GM21360 (cell line): ENCODE data around the gene EBF3.

Experiments
- ATAC-seq: cut with Tn5 transposase; IDR thresholded peaks from one replicate; pipeline ENCODE4 v1.9.1; 2021; ENCODE audit warnings: mild to moderate bottlenecking, moderate library complexity; ENCODE audit not compliant: unreplicated experiment

EBF3 gene

GRCh38 chr10:129959544-129960480 is 4.3 kb downstream of the EBF3 start:
- ATAC-seq = no peak

- ATAC-seq = no peak
These were observed 5.2 kb downstream of the EBF3 start for GRCh38 chr10:129958629-129959543.

GRCh38 chr10:129958148-129958628 is 5.9 kb downstream of the EBF3 start:
- no peak for ATAC-seq

GRCh38 chr10:129956876-129957673 is 7.0 kb downstream of the EBF3 start:
- no peak for ATAC-seq

GRCh38 chr10:129956286-129956670 is 7.8 kb downstream of the EBF3 start:
- no peak for ATAC-seq

- ATAC-seq = no peak
These were observed 8.3 kb downstream of the EBF3 start for GRCh38 chr10:129955601-129956285.

GRCh38 chr10:129954492-129955315 is 9.4 kb downstream of the EBF3 start:
- no peak for ATAC-seq

GRCh38 chr10:129953119-129954051 is 10.7 kb downstream of the EBF3 start:
- ATAC-seq = no peak

GRCh38 chr10:129952378-129953118 is 11.5 kb downstream of the EBF3 start:
- no peak for ATAC-seq

GRCh38 chr10:129951970-129952265 is 12.2 kb downstream of the EBF3 start:
- no peak for ATAC-seq

- ATAC-seq = no peak
These were observed 12.7 kb downstream of the EBF3 start for GRCh38 chr10:129951101-129951969.

GRCh38 chr10:129950676-129951075 is 13.4 kb downstream of the EBF3 start:
- ATAC-seq = no peak

- ATAC-seq = no peak
These were observed 14.2 kb downstream of the EBF3 start for GRCh38 chr10:129949891-129950291.

GRCh38 chr10:129949411-129949810 is 14.7 kb downstream of the EBF3 start:
- no peak for ATAC-seq

GRCh38 chr10:129946859-129947258 is 17.2 kb downstream of the EBF3 start:
- ATAC-seq = no peak

- no peak for ATAC-seq
These were observed 17.9 kb downstream of the EBF3 start for GRCh38 chr10:129945941-129946760.
